ENCODE measurements around the gene PCDH18.

Gene PCDH18

DNA sequence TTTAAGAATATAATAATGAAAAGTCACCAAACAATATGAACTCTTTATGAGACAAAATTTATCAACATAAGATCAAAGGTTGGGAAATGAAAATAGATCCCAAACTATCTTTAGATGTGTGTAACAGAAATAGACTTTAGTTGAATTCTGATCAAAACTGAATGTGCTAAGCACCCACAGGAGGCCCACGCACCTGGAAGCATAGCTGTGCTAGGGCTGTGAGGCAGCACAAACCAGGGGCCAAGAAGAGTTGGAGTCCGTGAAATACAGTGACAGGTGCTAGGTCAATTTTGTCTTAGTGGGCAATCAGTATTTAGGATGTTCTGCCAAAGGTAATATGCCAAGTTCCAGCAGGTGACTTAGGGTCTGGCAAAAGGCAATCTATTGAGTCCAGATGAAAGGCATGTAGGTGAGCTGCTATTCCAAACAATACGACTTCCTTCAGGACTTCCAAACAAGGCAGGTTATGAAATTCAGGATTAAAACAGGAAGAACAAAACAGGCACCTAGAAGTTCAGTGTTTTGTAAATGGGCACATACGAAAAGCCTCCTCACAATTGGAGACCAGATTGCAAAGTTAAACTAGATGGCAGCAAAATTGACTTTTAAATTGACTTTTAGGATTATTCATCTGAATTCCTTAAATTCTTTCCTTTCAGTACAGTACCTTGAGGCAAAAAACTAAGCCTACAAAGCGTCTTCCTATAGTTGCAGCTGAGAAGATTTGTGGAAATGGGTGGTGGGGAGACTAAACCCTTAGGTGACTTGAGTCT is 4.7 kb upstream of the PCDH18 start:
- TF ChIP-seq, protein P1, sequence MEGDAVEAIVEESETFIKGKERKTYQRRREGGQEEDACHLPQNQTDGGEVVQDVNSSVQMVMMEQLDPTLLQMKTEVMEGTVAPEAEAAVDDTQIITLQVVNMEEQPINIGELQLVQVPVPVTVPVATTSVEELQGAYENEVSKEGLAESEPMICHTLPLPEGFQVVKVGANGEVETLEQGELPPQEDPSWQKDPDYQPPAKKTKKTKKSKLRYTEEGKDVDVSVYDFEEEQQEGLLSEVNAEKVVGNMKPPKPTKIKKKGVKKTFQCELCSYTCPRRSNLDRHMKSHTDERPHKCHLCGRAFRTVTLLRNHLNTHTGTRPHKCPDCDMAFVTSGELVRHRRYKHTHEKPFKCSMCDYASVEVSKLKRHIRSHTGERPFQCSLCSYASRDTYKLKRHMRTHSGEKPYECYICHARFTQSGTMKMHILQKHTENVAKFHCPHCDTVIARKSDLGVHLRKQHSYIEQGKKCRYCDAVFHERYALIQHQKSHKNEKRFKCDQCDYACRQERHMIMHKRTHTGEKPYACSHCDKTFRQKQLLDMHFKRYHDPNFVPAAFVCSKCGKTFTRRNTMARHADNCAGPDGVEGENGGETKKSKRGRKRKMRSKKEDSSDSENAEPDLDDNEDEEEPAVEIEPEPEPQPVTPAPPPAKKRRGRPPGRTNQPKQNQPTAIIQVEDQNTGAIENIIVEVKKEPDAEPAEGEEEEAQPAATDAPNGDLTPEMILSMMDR (conservative IDR thresholded peaks at IDR 0.05; ENCODE audit: low read depth, low read length), result no peak
- no peak overlapping the region for H3K4me3 ChIP-seq (ENCODE audit: low read length)
- no peak for DNase-seq (ENCODE audit: low read depth)

DNA sequence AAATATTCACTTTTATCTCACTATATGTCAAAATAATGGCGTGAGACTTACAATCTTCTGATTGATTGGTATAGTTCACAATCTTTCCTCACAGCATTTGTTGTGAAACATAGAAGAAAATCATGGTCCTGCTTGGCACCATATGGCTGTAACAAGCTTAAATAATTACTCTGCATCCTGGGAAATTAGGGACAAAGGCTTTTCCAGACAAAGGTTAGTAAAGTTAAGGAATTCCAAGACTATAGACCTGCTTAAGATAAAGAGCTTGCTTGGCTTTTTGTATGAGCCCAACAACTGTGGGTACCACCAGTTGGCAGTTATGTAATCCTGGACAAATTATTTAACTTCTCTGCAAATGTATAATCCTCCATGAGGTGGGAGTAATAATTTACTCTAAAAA is 3.4 kb upstream of the PCDH18 start:
- DNase-seq (ENCODE audit: low read depth), result no peak
- TF ChIP-seq, protein P1 (conservative IDR thresholded peaks at IDR 0.05; ENCODE audit: low read depth, low read length), result no peak
- H3K4me3 ChIP-seq (ENCODE audit: low read length), result no peak overlapping the region

DNA sequence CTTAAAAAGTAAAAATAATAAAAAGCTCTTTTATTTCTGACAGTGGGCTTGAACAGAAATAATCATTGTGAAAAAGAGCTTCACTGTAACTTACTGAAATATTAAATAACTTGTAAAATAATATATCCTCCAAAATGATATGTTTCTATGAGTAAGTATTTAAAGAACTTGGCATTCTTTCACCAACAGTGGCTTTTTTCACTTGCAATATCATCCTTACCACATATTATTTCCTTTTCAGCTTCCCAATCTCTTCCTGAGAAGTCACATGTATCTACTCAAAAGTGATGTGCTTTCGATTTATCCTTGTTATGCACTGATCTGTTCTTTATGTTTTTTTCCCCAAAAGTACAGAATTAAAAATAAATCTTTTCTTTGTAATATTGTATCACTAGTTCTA is 2.2 kb upstream of the PCDH18 start:
- TF ChIP-seq, protein P1 (conservative IDR thresholded peaks at IDR 0.05; ENCODE audit: low read depth, low read length), result no peak
- DNase-seq (ENCODE audit: low read depth), result no peak
- H3K4me3 ChIP-seq (ENCODE audit: low read length), result no peak overlapping the region

DNA sequence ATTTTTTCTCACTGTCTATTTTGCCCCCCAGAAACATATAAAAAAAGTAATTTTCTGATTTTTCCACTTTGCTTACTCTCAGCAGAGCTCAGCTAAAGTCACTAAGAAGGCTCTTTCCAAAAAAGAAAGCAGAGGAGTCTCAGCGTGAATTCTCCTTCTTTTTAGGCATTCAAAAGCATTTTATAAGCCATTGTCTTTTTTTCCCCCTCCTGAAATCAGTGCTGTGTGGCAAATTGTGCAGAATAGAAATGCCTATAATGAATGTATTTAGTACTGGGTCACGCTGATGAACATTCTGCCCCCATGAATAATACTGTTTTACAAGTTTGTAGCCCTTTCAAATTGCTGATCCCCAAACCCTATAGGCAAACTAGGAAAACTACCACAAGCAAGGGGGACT is 1.6 kb upstream of the PCDH18 start:
- TF ChIP-seq, protein P1 (conservative IDR thresholded peaks at IDR 0.05; ENCODE audit: low read depth, low read length), result no peak
- H3K4me3 ChIP-seq (ENCODE audit: low read length), result no peak overlapping the region
- DNase-seq (ENCODE audit: low read depth), result no peak

DNA sequence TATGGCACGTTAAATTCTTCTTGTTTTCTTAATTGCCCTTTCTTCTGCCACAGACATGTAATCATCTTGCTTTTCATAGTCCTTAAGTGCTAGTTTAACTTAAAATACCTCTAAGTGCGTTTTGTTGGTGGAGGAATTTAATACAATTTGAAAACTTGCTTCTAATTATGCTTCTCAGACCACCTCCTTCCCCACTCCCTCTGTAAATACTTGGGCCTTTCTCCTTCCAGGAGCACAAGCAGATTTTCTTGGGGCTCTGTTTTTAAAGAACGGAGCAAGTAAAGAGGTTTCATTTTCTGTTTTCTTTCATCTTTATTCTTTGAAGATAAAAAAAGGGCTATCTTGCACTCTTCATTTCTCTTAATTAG is 559 bp upstream of the PCDH18 start:
- DNase-seq (ENCODE audit: low read depth), result no peak
- TF ChIP-seq, protein P1 (conservative IDR thresholded peaks at IDR 0.05; ENCODE audit: low read depth, low read length), result no peak
- H3K4me3 ChIP-seq (ENCODE audit: low read length), result peak overlapping the region; percentile 66

DNA sequence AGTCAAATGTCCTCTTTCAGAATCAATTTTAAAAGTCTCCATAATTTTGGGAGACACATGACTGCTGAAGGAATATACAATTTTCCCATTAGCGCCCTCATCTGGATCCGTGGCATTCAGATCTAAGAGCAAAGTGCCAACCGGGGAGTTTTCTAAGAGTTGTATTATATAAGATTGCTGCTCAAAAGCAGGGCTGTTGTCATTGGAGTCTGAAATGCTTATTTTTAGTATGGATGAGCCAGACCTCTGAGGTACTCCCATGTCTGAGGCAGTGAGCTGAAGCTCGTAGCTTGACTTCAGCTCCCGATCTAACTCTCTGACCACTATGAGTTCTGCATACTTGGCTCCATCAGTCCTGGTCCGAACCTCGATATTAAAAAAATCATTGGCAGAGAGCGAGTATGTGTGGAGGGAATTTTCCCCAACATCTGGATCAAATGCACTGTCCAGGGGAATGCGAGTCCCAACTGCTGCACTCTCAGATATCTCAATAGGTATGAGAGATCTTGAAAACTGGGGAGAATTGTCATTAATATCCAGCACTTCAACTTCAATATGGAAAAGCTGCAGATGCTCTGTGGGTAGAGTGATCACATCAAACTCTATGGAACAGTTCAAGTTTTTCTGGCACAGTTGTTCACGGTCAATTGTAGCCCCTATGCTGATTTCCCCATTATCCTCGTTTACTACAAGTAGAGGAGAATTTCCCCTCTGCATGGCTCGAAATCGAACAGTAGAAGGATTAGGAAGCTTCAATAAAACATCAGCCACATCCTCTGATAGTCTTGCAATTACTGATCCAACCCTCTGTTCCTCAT is 917 bp downstream of the PCDH18 start:
- H3K4me3 ChIP-seq (ENCODE audit: low read length), result peak overlapping the region; percentile 66
- TF ChIP-seq, protein P1 (conservative IDR thresholded peaks at IDR 0.05; ENCODE audit: low read depth, low read length), result peak; percentile 60
- DNase-seq (ENCODE audit: low read depth), result no peak

All from retinal pigment epithelial cell (primary cell).